Activated CD8-positive, alpha-beta T cell treated with anti-CD3 and anti-CD28 coated beads for 36 hours (primary cell): Measurements from ENCODE around the gene KRTAP13-1. TPM values are rescaled to one million over a fixed set of nuclear protein-coding genes. Genes with fewer than 3 reads are reported as not detected.

Experiments used
- ATAC-seq: fragments of 200-7000 bp; cut with Tn5 transposase; one replicate; pipeline ENCODE4 v1.10.0; 2021; ENCODE audit warnings: mild to moderate bottlenecking, moderate library complexity
- CTCF ChIA-PET: fragments of 350-600 bp; sonication (Branson Sonifier 250); formaldehyde crosslinking; loops from one replicate; lab custom pipeline; 2021; ENCODE audit warnings: antibody characterized with exemption; lab: Charles Lee
- POLR2A ChIA-PET: fragments of 350-600 bp; sonication (Branson Sonifier 250); formaldehyde crosslinking; loops from one replicate; lab custom pipeline; 2021; ENCODE audit warnings: antibody characterized with exemption; lab: Charles Lee
- DNase-seq: peaks from one replicate; pipeline ENCODE4 v3.0.0-alpha.2; 2020
- H3K27ac Mint-ChIP-seq: one replicate; pipeline ENCODE4 v1.8.0; 2021; ENCODE audit warnings: mild to moderate bottlenecking, mixed read lengths
- H3K27me3 Mint-ChIP-seq: one replicate; pipeline ENCODE4 v1.8.0; 2021; ENCODE audit warnings: mixed read lengths
- H3K36me3 Mint-ChIP-seq: one replicate; pipeline ENCODE4 v1.8.0; 2021; ENCODE audit warnings: low read depth, mixed read lengths
- H3K4me1 Mint-ChIP-seq: one replicate; pipeline ENCODE4 v1.8.0; 2021; ENCODE audit warnings: low read depth, mixed read lengths
- H3K4me3 Mint-ChIP-seq: one replicate; pipeline ENCODE4 v1.8.0; 2021; ENCODE audit warnings: mild to moderate bottlenecking, moderate library complexity, mixed read lengths
- H3K9me3 Mint-ChIP-seq: one replicate; pipeline ENCODE4 v1.8.0; 2021; ENCODE audit warnings: mixed read lengths
- CTCF ChIP-seq: fragments of 200-600 bp; IDR thresholded peaks from one replicate; pipeline ENCODE4 v1.8.0; 2022; ENCODE audit warnings: antibody characterized with exemption, mild to moderate bottlenecking
- intact Hi-C: fragments of 100-400 bp; cut with micrococcal nuclease; formaldehyde crosslinking; loops from one replicate; pipeline ENCODE4 v1.10.0; 2022
- microRNA-seq: library from miRNA; unstranded; fragments of <30 nt; microRNA quantifications from one replicate; pipeline ENCODE4 v1.2.0, GENCODE V29; 2022; ENCODE audit warnings: borderline microRNAs expressed, borderline replicate concordance
- total RNA-seq, 2 experiments: library from RNA; stranded (reverse); gene quantifications; one replicate each; pipeline ENCODE4 v1.2.3, GENCODE V29; 2021

KRTAP13-1 gene
- total RNA-seq, 2 experiments from 2014 or later = not detected

- intact Hi-C loops = no loop called here
- TF ChIP-seq CTCF = no peak
- Mint-ChIP-seq H3K27me3 (peaks cover 9% of the 10 kb centered on the region), H3K36me3 (no peaks in the 10 kb centered on the region), H3K4me1 (no peaks in the 10 kb centered on the region), H3K27ac (no peak overlapping the region), H3K4me3 (no peak overlapping the region), H3K9me3 (no peaks in the 10 kb centered on the region)
- ATAC-seq (no peak), DNase-seq (no peak)
- ChIA-PET POLR2A (no interaction called here), CTCF (no interaction called here)
Measured at GRCh38 chr21:30437010-30437565, 41.3 kb downstream of the KRTAP13-1 start.

GRCh38 chr21:30439975-30440374, 44.1 kb downstream of the KRTAP13-1 start, which contains the start of gene KRTAP15-1:
TSS of gene KRTAP15-1 (plus strand) at chr21:30440275. CDS start at chr21:30440328, 53 bp downstream.
- ATAC-seq (no peak), DNase-seq (no peak)
- no peaks in the 10 kb centered on the region for H3K9me3 Mint-ChIP-seq
- H3K4me3 Mint-ChIP-seq = no peak within 1 kb of the TSS
- H3K36me3 Mint-ChIP-seq = no peaks in the 10 kb centered on the region
- H3K27ac Mint-ChIP-seq = no peak within 1 kb of the TSS
- CTCF ChIA-PET = no interaction called here
- H3K27me3 Mint-ChIP-seq = peaks cover 7% of the 10 kb centered on the region
- intact Hi-C loops = no loop called here
- no peaks in the 10 kb centered on the region for H3K4me1 Mint-ChIP-seq
- POLR2A ChIA-PET = no interaction called here
- no peak for TF ChIP-seq CTCF

GRCh38 chr21:30443226-30443625, 47.4 kb downstream of the KRTAP13-1 start:
- DNase-seq = no peak
- H3K4me1 Mint-ChIP-seq = no peaks in the 10 kb centered on the region
- ChIA-PET POLR2A (interaction anchor here (0.6 kb wide), 1 partner anchor 1798 kb away, joined by 3 read pairs; no protein-coding TSS in a partner anchor), CTCF (interaction anchor here (2.0 kb wide), 1 partner anchor 10 kb away, joined by 6 read pairs; no protein-coding TSS in a partner anchor)
- H3K36me3 Mint-ChIP-seq = no peaks in the 10 kb centered on the region
- intact Hi-C loops = no loop called here
- peaks cover 3% of the 10 kb centered on the region for H3K27me3 Mint-ChIP-seq
- H3K9me3 Mint-ChIP-seq = no peaks in the 10 kb centered on the region
- TF ChIP-seq CTCF = no peak
- no peak overlapping the region for H3K4me3 Mint-ChIP-seq
- H3K27ac Mint-ChIP-seq = no peak overlapping the region
- ATAC-seq = no peak

GRCh38 chr21:30444204-30444603, 48.4 kb downstream of the KRTAP13-1 start:
- intact Hi-C loops = no loop called here
- Mint-ChIP-seq H3K4me1 (no peaks in the 10 kb centered on the region), H3K9me3 (no peaks in the 10 kb centered on the region), H3K4me3 (no peak overlapping the region), H3K27me3 (peaks cover 3% of the 10 kb centered on the region), H3K36me3 (no peaks in the 10 kb centered on the region), H3K27ac (no peak overlapping the region)
- ATAC-seq (no peak), DNase-seq (no peak)
- POLR2A ChIA-PET = no interaction called here
- no peak for TF ChIP-seq CTCF
- CTCF ChIA-PET = interaction anchor here (2.0 kb wide), 1 partner anchor 11 kb away, joined by 6 read pairs; no protein-coding TSS in a partner anchor

Small RNA genes within 50 kb of the gene (microRNA-seq; reads per million reads assigned to microRNA genes)
- not detected for gene MIR4327

Other genes with a start within 250 kb of the KRTAP13-1 start
- not detected for gene CLDN17, start 229.2 kb upstream of the KRTAP13-1 start, total RNA-seq
- gene CLDN8, start 179.9 kb upstream of the KRTAP13-1 start, total RNA-seq = not detected
- not detected for gene KRTAP24-1, start 113.1 kb upstream of the KRTAP13-1 start, total RNA-seq
- gene KRTAP25-1, start 106.5 kb upstream of the KRTAP13-1 start, total RNA-seq = not detected
- not detected for gene KRTAP26-1, start 75.7 kb upstream of the KRTAP13-1 start, total RNA-seq
- not detected for gene KRTAP27-1, start 58.3 kb upstream of the KRTAP13-1 start, total RNA-seq
- gene KRTAP23-1, start 47.4 kb upstream of the KRTAP13-1 start, total RNA-seq = not detected
- gene KRTAP13-2, start 23.8 kb upstream of the KRTAP13-1 start, total RNA-seq = not detected
- not detected for gene KRTAP13-3, start 29.9 kb downstream of the KRTAP13-1 start, total RNA-seq
- not detected for gene KRTAP13-4, start 34.2 kb downstream of the KRTAP13-1 start, total RNA-seq
- gene KRTAP15-1, start 44.2 kb downstream of the KRTAP13-1 start, total RNA-seq = not detected
- gene KRTAP19-1, start 84.3 kb downstream of the KRTAP13-1 start, total RNA-seq = not detected
- gene KRTAP19-2, start 91.4 kb downstream of the KRTAP13-1 start, total RNA-seq = not detected
- gene KRTAP19-3, start 96.0 kb downstream of the KRTAP13-1 start, total RNA-seq = not detected
- gene KRTAP19-4, start 101.1 kb downstream of the KRTAP13-1 start, total RNA-seq = not detected
- not detected for gene KRTAP19-5, start 106.1 kb downstream of the KRTAP13-1 start, total RNA-seq
- not detected for gene KRTAP19-6, start 145.8 kb downstream of the KRTAP13-1 start, total RNA-seq
- not detected for gene KRTAP19-7, start 165.3 kb downstream of the KRTAP13-1 start, total RNA-seq
- not detected for gene KRTAP22-2, start 194.4 kb downstream of the KRTAP13-1 start, total RNA-seq
- gene KRTAP6-3, start 196.4 kb downstream of the KRTAP13-1 start, total RNA-seq = not detected
- gene KRTAP6-2, start 202.9 kb downstream of the KRTAP13-1 start, total RNA-seq = not detected
- gene KRTAP22-1, start 205.1 kb downstream of the KRTAP13-1 start, total RNA-seq = not detected
- not detected for gene KRTAP6-1, start 217.9 kb downstream of the KRTAP13-1 start, total RNA-seq
- not detected for gene KRTAP20-1, start 220.4 kb downstream of the KRTAP13-1 start, total RNA-seq
- not detected for gene KRTAP20-4, start 224.6 kb downstream of the KRTAP13-1 start, total RNA-seq
- gene KRTAP20-2, start 239.2 kb downstream of the KRTAP13-1 start, total RNA-seq = not detected
- gene KRTAP20-3, start 246.8 kb downstream of the KRTAP13-1 start, total RNA-seq = not detected